Mammary epithelial cell (primary cell): ENCODE data around the gene ARID1B.

Source experiments
- CTCF ChIP-seq, 2 donors: IDR thresholded peaks in 1 of 2; conservative IDR thresholded peaks in 1 of 2; 2 replicates each; pipeline ENCODE4 v1.5.1; 2011 to 2012; ENCODE audit warnings: inconsistent platforms in 2 of 2, low read length in 2 of 2, mild to moderate bottlenecking in 2 of 2, control low read depth in 1 of 2, low read depth in 1 of 2; ENCODE audit not compliant: insufficient read depth in 1 of 2; ENCODE audit errors: extremely low read depth in 1 of 2
- EZH2 ChIP-seq: IDR thresholded peaks from 2 replicates; pipeline ENCODE4 v1.6.1; 2012; ENCODE audit warnings: low read length, inconsistent platforms, borderline replicate concordance

- TF ChIP-seq CTCF (conservative IDR thresholded peaks at IDR 0.05 in 1 of 2, IDR thresholded peaks at IDR 0.05 in 1 of 2; ENCODE audit: extremely low read depth in 1 of 2, insufficient read depth in 1 of 2, low read depth in 1 of 2, low read length in 2 of 2) (no peak), EZH2 (no peak)
These were observed 156.9 kb downstream of the ARID1B start for GRCh38 chr6:156934069-156934460.
